Liver (tissue), 9 donors: ENCODE measurements around the gene FOCAD. TPM values are rescaled to one million over a fixed set of nuclear protein-coding genes. Genes with fewer than 3 reads are reported as not detected.

Experiments used
- DNase-seq: peaks from one replicate; pipeline ENCODE4 v3.0.0-alpha.2; 2017; ENCODE audit warnings: low spot score
- H3K27ac ChIP-seq, 2 donors: one replicate each; pipeline ENCODE4 v1.7.0; 2013; ENCODE audit warnings: inconsistent platforms in 2 of 2, low read length in 2 of 2, control low read depth in 1 of 2, low read depth in 1 of 2, mild to moderate bottlenecking in 1 of 2
- H3K27me3 ChIP-seq, 4 donors: one replicate each; pipeline versions ENCODE4 v1.6.1 to v1.7.0; 2013; ENCODE audit warnings: low read length in 3 of 4, inconsistent platforms in 1 of 4, mild to moderate bottlenecking in 1 of 4, moderate library complexity in 1 of 4; ENCODE audit not compliant: control insufficient read depth in 4 of 4, insufficient read depth in 4 of 4
- H3K36me3 ChIP-seq, 4 donors: one replicate each; pipeline versions ENCODE4 v1.6.1 to v1.7.0; 2013; ENCODE audit warnings: low read length in 3 of 4, mild to moderate bottlenecking in 3 of 4, low read depth in 1 of 4, moderate library complexity in 1 of 4; ENCODE audit not compliant: control insufficient read depth in 4 of 4, insufficient read depth in 3 of 4
- H3K4me1 ChIP-seq, 4 donors: one replicate each; pipeline versions ENCODE4 v1.6.1 to v1.7.0; 2013; ENCODE audit warnings: low read length in 3 of 4, mild to moderate bottlenecking in 3 of 4, moderate library complexity in 1 of 4; ENCODE audit not compliant: control insufficient read depth in 4 of 4, insufficient read depth in 4 of 4
- H3K4me3 ChIP-seq, 3 donors: one replicate each; pipeline versions ENCODE4 v1.6.1 to v1.7.0; 2013; ENCODE audit warnings: low read length in 3 of 3, control low read depth in 1 of 3, low read depth in 1 of 3, mild to moderate bottlenecking in 1 of 3
- H3K9ac ChIP-seq, 2 donors: one replicate each; pipeline ENCODE4 v1.7.0; 2013; ENCODE audit warnings: low read length in 2 of 2, mild to moderate bottlenecking in 2 of 2, moderate library complexity in 2 of 2, control low read depth in 1 of 2, low read depth in 1 of 2
- H3K9me3 ChIP-seq, 4 donors: one replicate each; pipeline versions ENCODE4 v1.6.1 to v1.7.0; 2013; ENCODE audit warnings: low read length in 3 of 4; ENCODE audit not compliant: control insufficient read depth in 4 of 4
- CTCF ChIP-seq: fragments of 150-350 bp; IDR thresholded peaks from 2 replicates; pipeline ENCODE4 v1.5.1; 2017; ENCODE audit warnings: improper control_type of control experiment, low read depth, low read length; ENCODE audit not compliant: missing input control
- EGR1 ChIP-seq, 2 donors: IDR thresholded peaks; 2 replicates each; pipeline ENCODE4 v1.6.1; 2016 to 2018; ENCODE audit warnings: antibody characterized with exemption in 2 of 2, low read depth in 2 of 2
- FOXA1 ChIP-seq: IDR thresholded peaks from 2 replicates; pipeline ENCODE4 v1.6.1; 2016; ENCODE audit warnings: antibody characterized with exemption
- GABPA ChIP-seq, 2 donors: IDR thresholded peaks in 1 of 2; conservative IDR thresholded peaks in 1 of 2; 2 replicates each; pipeline ENCODE4 v1.6.1; 2016; ENCODE audit warnings: antibody characterized with exemption in 2 of 2, mild to moderate bottlenecking in 1 of 2, moderate library complexity in 1 of 2
- HNF4G ChIP-seq: IDR thresholded peaks from 2 replicates; pipeline ENCODE4 v1.6.1; 2016; ENCODE audit warnings: antibody characterized with exemption
- MAX ChIP-seq: IDR thresholded peaks from 2 replicates; pipeline ENCODE4 v1.6.1; 2016; ENCODE audit warnings: antibody characterized with exemption
- NR2F2 ChIP-seq: IDR thresholded peaks from 2 replicates; pipeline ENCODE4 v1.6.1; 2016; ENCODE audit warnings: antibody characterized with exemption
- RAD21 ChIP-seq, 2 donors: IDR thresholded peaks; 2 replicates each; pipeline ENCODE4 v1.6.1; 2016; ENCODE audit warnings: antibody characterized with exemption in 2 of 2, mild to moderate bottlenecking in 2 of 2
- RXRA ChIP-seq, 2 donors: IDR thresholded peaks; 2 replicates each; pipeline ENCODE4 v1.6.1; 2017 to 2018; ENCODE audit warnings: antibody characterized with exemption in 2 of 2, mild to moderate bottlenecking in 1 of 2
- TAF1 ChIP-seq: conservative IDR thresholded peaks from 2 replicates; pipeline ENCODE4 v1.6.1; 2016; ENCODE audit warnings: antibody characterized with exemption, mild to moderate bottlenecking
- YY1 ChIP-seq: IDR thresholded peaks from 2 replicates; pipeline ENCODE4 v1.6.1; 2016; ENCODE audit warnings: antibody characterized with exemption, mild to moderate bottlenecking
- ZBTB33 ChIP-seq: IDR thresholded peaks from 2 replicates; pipeline ENCODE4 v1.6.1; 2016; ENCODE audit warnings: antibody characterized with exemption
- WGBS: extraction: QIAGEN DNeasy Blood & Tissue Kit; methylation state at CpG from one replicate; pipeline ENCODE4 v1.1.7; 2013; 5-methylcytosine and 5-hydroxymethylcytosine counted together
- polyA plus RNA-seq, 2 donors: library from polyadenylated mRNA; stranded (reverse) in 1 of 2; unstranded in 1 of 2; fragments of 200-250 nt in 1 of 2; fragments of >200 nt in 1 of 2; fragmentation: Nextera tagmentation in 1 of 2; extraction: Ambion mirVana in 1 of 2; gene quantifications; one replicate each; pipeline versions ENCODE4 v1.2.1 to v1.2.3, GENCODE V29; 2013 to 2015
- total RNA-seq, 2 donors: library from RNA; depleted of rRNA; stranded (reverse); fragments of >200 nt; gene quantifications; one replicate each; pipeline ENCODE4 v1.2.3, GENCODE V29; 2014
- donor health status: healthy.
- donor health status: healthy.
- donor health status: healthy.
- donor health status: healthy.
- donor health status: healthy.

The FOCAD gene
- total and polyA plus RNA-seq, 4 donors, result 3.2 to 21.0 (median 10.3) TPM

GRCh38 chr9:20815923-20816703 is 132.1 kb downstream of the FOCAD start:
- Histone ChIP-seq H3K9ac (no peak overlapping the region), H3K36me3 (no peaks in the 10 kb centered on the region), H3K9me3 (no peaks in the 10 kb centered on the region), H3K4me3 (no peak overlapping the region), H3K27ac (no peak overlapping the region), H3K4me1 (no peaks in the 10 kb centered on the region), H3K27me3 (no peaks in the 10 kb centered on the region)
- no peak for TF ChIP-seq MAX
- no peak for DNase-seq
- 77% methylated on average over 5 of the region's 5 CpGs for WGBS

- H3K27me3 ChIP-seq, result no peaks in the 10 kb centered on the region
- peaks cover 0 to 2% (median under 1%) of the 10 kb centered on the region in 4 donors for H3K36me3 ChIP-seq
- H3K9me3 ChIP-seq, result no peaks in the 10 kb centered on the region
- H3K4me1 ChIP-seq, result no peaks in the 10 kb centered on the region
- H3K27ac ChIP-seq, result no peak overlapping the region
- no peak for DNase-seq
- no peak overlapping the region for H3K4me3 ChIP-seq
- TF ChIP-seq ZBTB33, result no peak
- no peak for TF ChIP-seq MAX
- no peak for TF ChIP-seq TAF1
- no peak overlapping the region for H3K9ac ChIP-seq
These were observed 139.0 kb downstream of the FOCAD start for GRCh38 chr9:20823051-20823450.

GRCh38 chr9:20831028-20831427 is 147.0 kb downstream of the FOCAD start:
- H3K27ac ChIP-seq, result no peak overlapping the region
- H3K9ac ChIP-seq, result no peak overlapping the region
- no peak overlapping the region for H3K4me3 ChIP-seq
- WGBS, result 57% methylated on average over 3 of the region's 3 CpGs
- no peak for DNase-seq
- H3K4me1 ChIP-seq, result peaks cover 0 to 6% (median 0%) of the 10 kb centered on the region in 4 donors
- H3K36me3 ChIP-seq, result no peaks in the 10 kb centered on the region
- H3K27me3 ChIP-seq, result no peaks in the 10 kb centered on the region
- no peaks in the 10 kb centered on the region for H3K9me3 ChIP-seq
- TF ChIP-seq HNF4G (no peak), CTCF (no peak), MAX (no peak), GABPA (IDR thresholded peaks at IDR 0.05 in 1 of 2, conservative IDR thresholded peaks at IDR 0.05 in 1 of 2) (no peak), EGR1 (IDR thresholded peaks at IDR 0.05; ENCODE audit: low read depth in 2 of 2) (no peak), RAD21 (IDR thresholded peaks at IDR 0.05) (no peak), NR2F2 (no peak), YY1 (no peak), TAF1 (no peak), FOXA1 (no peak), RXRA (IDR thresholded peaks at IDR 0.05) (no peak)
